HG02943 (cell line): ENCODE measurements around the gene UGT1A10.

Source experiments
- ATAC-seq: cut with Tn5 transposase; IDR thresholded peaks from one replicate; pipeline ENCODE4 v1.9.1; 2021; ENCODE audit warnings: mild to moderate bottlenecking, low read depth, moderate library complexity; ENCODE audit not compliant: unreplicated experiment

UGT1A10 gene

GRCh38 chr2:233818639-233819621 is 182.7 kb downstream of the UGT1A10 start:
- no peak for ATAC-seq

- ATAC-seq, result no peak
Observed at GRCh38 chr2:233819884-233820773, 183.9 kb downstream of the UGT1A10 start.

GRCh38 chr2:233820774-233821105 is 184.5 kb downstream of the UGT1A10 start:
- ATAC-seq, result no peak

GRCh38 chr2:233821196-233821595 is 184.9 kb downstream of the UGT1A10 start:
- no peak for ATAC-seq

- ATAC-seq, result no peak
Observed at GRCh38 chr2:233821709-233822100, 185.5 kb downstream of the UGT1A10 start.

- no peak for ATAC-seq
Observed at GRCh38 chr2:233822101-233822771, 186.0 kb downstream of the UGT1A10 start.
